Left lung (tissue), 10 donors: ENCODE results near the gene CTSH. TPM values are rescaled to one million over a fixed set of nuclear protein-coding genes. Genes with fewer than 3 reads are reported as not detected.

Experiments used
- ATAC-seq: fragments of 200-7000 bp; cut with Tn5 transposase; one replicate; pipeline ENCODE4 v1.9.1; 2020; ENCODE audit warnings: moderate library complexity
- DNase-seq, 4 donors: peaks; one replicate each; pipeline ENCODE4 v3.0.0-alpha.2; 2013 to 2020
- H3K27ac ChIP-seq, 2 donors: fragments of 200-600 bp; sonication (generic) in 1 of 2; one replicate each; pipeline versions ENCODE4 v1.5.0 to v1.8.0; 2020 to 2021
- H3K27me3 ChIP-seq, 2 donors: fragments of 200-600 bp; sonication (generic) in 1 of 2; one replicate each; pipeline versions ENCODE4 v1.5.0 to v1.8.0; 2020 to 2021
- H3K36me3 ChIP-seq, 2 donors: fragments of 200-600 bp; sonication (generic) in 1 of 2; one replicate each; pipeline versions ENCODE4 v1.5.0 to v1.8.0; 2020 to 2021
- H3K4me1 ChIP-seq, 2 donors: fragments of 200-600 bp; one replicate each; pipeline ENCODE4 v1.8.0; 2021
- H3K4me3 ChIP-seq, 2 donors: fragments of 200-600 bp; sonication (generic) in 1 of 2; one replicate each; pipeline versions ENCODE4 v1.5.0 to v1.8.0; 2020 to 2021; ENCODE audit warnings: mild to moderate bottlenecking in 1 of 2
- H3K9me3 ChIP-seq, 2 donors: fragments of 200-600 bp; sonication (generic) in 1 of 2; one replicate each; pipeline versions ENCODE4 v1.5.0 to v1.8.0; 2020 to 2021
- CTCF ChIP-seq, 2 donors: fragments of 200-600 bp; sonication (generic) in 1 of 2; IDR thresholded peaks; one replicate each; pipeline versions ENCODE4 v1.5.0 to v1.8.0; 2021; ENCODE audit warnings: antibody characterized with exemption in 2 of 2
- intact Hi-C, 2 donors: fragments of 100-400 bp; cut with DNase I; formaldehyde crosslinking; loops; one replicate each; pipeline versions ENCODE4 v1.11.2 to v1.14.2; 2022
- polyA plus RNA-seq, 6 donors: library from polyadenylated mRNA; unstranded; fragments of 120-200 nt; gene quantifications; one replicate each; pipeline ENCODE4 v1.2.1, GENCODE V29; 2013; ENCODE audit not compliant: insufficient read length in 6 of 6
- total RNA-seq, 2 donors: library from RNA; stranded (reverse); fragmentation: NEBNext Ultra II Directional; extraction: Animal tissue kit (Norgen Biotek cat#: 25700); gene quantifications; one replicate each; pipeline ENCODE4 v1.2.1, GENCODE V29; 2021
- donor health status: DM: no; HTN: yes; CAD: no.
- donor health status: DM: no; HTN: no; CAD: no.

The CTSH gene
- total and polyA plus RNA-seq, 8 donors = 97.5 to 1,298 (median 234) TPM

GRCh38 chr15:78922527-78922926 lies 22.3 kb downstream of the CTSH start:
- intact Hi-C loops = no loop called here
- TF ChIP-seq CTCF (IDR thresholded peaks at IDR 0.05) = no peak
- Histone ChIP-seq H3K4me1 (peaks cover 0 to 26% of the 10 kb centered on the region in 2 donors), H3K27ac (no peak overlapping the region), H3K36me3 (peaks cover 0 to 94% of the 10 kb centered on the region in 2 donors), H3K4me3 (no peak overlapping the region), H3K9me3 (no peaks in the 10 kb centered on the region), H3K27me3 (no peaks in the 10 kb centered on the region)
- ATAC-seq (no peak), DNase-seq (no peak)

GRCh38 chr15:78921940-78922339 lies 22.9 kb downstream of the CTSH start:
- ATAC-seq (peak; percentile 3), DNase-seq (peak in 1 of 4 donors; percentile 79)
- TF ChIP-seq CTCF (IDR thresholded peaks at IDR 0.05) = no peak
- Histone ChIP-seq H3K9me3 (no peaks in the 10 kb centered on the region), H3K4me3 (no peak overlapping the region), H3K36me3 (peaks cover 0 to 88% of the 10 kb centered on the region in 2 donors), H3K4me1 (peaks cover 0 to 26% of the 10 kb centered on the region in 2 donors), H3K27me3 (no peaks in the 10 kb centered on the region), H3K27ac (no peak overlapping the region)
- intact Hi-C loops = no loop called here

- DNase-seq = no peak
- intact Hi-C loops = no loop called here
- Histone ChIP-seq H3K27ac (no peak overlapping the region), H3K9me3 (no peaks in the 10 kb centered on the region), H3K27me3 (no peaks in the 10 kb centered on the region), H3K4me3 (no peak overlapping the region), H3K4me1 (peaks cover 0 to 27% of the 10 kb centered on the region in 2 donors), H3K36me3 (peaks cover 0 to 84% of the 10 kb centered on the region in 2 donors)
- ATAC-seq = no peak
- TF ChIP-seq CTCF (IDR thresholded peaks at IDR 0.05) = no peak
Measured at GRCh38 chr15:78921517-78921916, 23.3 kb downstream of the CTSH start.

- no peaks in the 10 kb centered on the region for H3K9me3 ChIP-seq
- peaks cover 0 to 62% of the 10 kb centered on the region in 2 donors for H3K36me3 ChIP-seq
- no peaks in the 10 kb centered on the region for H3K27me3 ChIP-seq
- no peak for DNase-seq
- TF ChIP-seq CTCF (IDR thresholded peaks at IDR 0.05) = no peak
- intact Hi-C loops = no loop called here
- H3K4me3 ChIP-seq = no peak overlapping the region
- H3K27ac ChIP-seq = no peak overlapping the region
- H3K4me1 ChIP-seq = peaks cover 12 to 56% of the 10 kb centered on the region in 2 donors
- no peak for ATAC-seq
Measured at GRCh38 chr15:78917888-78918287, 27.0 kb downstream of the CTSH start.

- Histone ChIP-seq H3K27ac (peak overlapping the region; percentile 37 to 73), H3K4me1 (peaks cover 12 to 68% of the 10 kb centered on the region in 2 donors)
Measured at GRCh38 chr15:78916088-78916487, 28.8 kb downstream of the CTSH start.

More at GRCh38 chr15:78916088-78916487, 28.8 kb downstream of the CTSH start:
- intact Hi-C loops = no loop called here
- peaks cover 0 to 62% of the 10 kb centered on the region in 2 donors for H3K36me3 ChIP-seq
- H3K27me3 ChIP-seq = no peaks in the 10 kb centered on the region
- no peak for ATAC-seq
- TF ChIP-seq CTCF (IDR thresholded peaks at IDR 0.05) = no peak
- H3K4me3 ChIP-seq = no peak overlapping the region
- H3K9me3 ChIP-seq = no peaks in the 10 kb centered on the region
- DNase-seq = no peak
